Fibroblast of skin of right quadriceps (primary cell): ENCODE measurements around the gene FAM131B.
"Not testable (repeated sequence)": the region's sequence is repeated elsewhere in the genome, so short reads cannot be mapped to it uniquely, and the experiment has no call there.

Experiments
- DNase-seq: peaks from one replicate; pipeline ENCODE4 v3.0.0-alpha.2; 2013

The FAM131B gene

DNA sequence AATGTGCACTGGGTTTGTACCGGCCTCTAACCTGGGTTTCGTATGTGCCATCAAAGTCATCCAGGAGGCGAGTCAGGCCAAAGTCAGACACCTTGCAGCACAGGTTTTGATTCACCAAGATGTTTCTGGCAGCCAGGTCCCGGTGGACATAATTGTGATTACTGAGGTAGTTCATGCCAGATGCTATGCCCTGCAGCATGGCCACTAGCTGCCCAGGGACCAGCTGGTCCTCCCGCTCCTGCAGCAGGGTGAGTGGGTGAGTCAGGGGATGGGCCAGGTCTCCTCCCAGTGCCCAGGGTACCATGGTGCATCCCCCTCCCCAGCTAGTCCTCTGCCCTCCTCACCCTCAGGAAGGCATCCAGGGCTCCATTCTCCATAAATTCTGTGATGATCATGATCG lies 32.3 kb upstream of the FAM131B start:
- DNase-seq = no peak

DNA sequence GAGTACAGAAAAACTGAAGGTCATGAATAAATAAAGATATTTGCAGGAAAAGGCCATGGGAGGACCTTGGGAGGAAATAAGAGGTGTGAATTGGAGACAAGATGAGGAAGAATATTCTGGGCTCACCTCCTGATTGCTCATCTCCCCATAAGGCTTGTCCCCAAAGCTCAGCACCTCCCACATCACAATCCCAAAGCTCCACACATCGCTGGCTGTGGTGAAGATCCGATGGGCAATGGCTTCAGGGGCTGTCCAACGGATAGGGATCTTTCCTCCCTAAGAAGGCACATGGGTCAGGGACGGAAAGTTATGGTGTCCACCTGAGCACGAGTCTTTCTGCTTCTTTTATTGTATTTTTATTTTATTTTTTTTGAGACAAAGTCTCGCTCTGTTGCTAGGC lies 31.6 kb upstream of the FAM131B start:
- no peak for DNase-seq

DNA sequence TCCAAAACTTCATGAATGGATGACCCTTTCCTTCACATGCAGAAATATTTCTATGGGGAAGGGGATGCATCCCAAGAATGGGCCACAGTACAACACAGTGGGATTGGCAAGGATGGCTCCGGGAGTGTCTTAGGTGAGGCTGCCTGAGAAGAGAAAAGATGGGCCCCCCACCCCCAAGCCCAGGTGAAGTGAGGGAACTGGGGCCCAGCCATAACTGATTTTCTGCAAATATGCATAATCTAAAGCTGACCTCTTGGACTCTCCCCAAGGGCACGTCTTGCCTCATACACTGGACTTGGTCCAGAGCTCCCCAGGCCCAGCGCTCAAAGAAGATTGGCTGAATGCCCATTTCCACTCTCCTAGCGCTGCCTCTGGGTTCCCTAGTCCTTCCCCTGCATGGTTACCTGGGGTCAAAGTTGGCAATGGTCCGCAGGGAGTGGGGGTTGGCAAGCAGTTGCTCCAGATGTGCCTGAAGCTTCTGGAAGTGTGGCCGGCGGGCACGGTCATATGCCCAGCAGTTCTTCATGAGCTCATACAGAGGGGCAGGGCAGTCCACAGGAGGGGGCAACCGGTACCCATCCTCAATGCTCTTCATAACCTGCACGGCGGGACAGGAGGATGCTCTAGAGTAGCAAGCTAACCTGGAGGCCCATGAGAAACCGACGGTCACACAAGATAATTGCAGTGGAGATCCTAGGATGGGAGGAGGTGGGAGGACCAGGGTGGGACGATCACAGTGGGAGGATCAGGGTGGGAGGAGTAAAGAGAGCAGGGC lies 30.9 kb upstream of the FAM131B start:
- no peak for DNase-seq

DNA sequence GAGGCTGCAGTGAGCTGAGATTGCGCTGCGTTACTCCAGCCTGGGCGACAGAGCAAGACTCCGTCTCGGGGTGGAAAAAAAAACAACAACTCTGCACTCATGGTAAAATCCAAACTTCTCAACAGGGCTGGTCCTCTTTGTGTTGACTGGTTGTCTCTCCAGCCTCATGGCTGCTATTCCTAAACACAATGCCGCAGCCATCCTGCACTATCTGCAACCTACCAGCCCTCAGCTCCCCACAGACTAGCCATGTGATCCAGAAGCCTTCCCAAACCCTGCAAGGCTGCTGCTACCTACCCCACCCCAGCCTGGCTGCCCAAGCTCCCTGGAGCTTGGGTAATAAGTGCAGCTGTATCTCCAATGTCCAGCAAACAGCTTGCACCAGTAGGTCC lies 30.4 kb upstream of the FAM131B start:
- DNase-seq = no peak

DNA sequence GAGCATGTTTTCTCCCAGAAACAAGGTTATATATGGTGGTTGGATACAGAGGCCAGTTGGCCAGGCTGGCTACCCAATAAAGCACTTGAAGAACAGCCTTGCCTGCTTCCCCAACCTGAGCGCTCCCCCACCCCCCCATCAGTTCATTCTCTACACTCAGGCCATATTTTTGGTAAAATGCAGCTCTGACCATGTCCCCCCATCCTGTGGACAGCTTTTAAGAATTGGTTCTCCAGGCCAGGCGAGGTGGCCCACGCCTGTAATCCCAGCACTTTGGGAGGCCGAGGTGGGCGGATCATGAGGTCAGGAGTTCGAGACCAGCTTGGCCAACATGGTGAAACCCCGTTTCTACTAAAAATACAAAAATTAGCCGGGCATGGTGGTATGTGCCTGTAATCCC lies 29.9 kb upstream of the FAM131B start:
- DNase-seq = not testable (repeated sequence)

DNA sequence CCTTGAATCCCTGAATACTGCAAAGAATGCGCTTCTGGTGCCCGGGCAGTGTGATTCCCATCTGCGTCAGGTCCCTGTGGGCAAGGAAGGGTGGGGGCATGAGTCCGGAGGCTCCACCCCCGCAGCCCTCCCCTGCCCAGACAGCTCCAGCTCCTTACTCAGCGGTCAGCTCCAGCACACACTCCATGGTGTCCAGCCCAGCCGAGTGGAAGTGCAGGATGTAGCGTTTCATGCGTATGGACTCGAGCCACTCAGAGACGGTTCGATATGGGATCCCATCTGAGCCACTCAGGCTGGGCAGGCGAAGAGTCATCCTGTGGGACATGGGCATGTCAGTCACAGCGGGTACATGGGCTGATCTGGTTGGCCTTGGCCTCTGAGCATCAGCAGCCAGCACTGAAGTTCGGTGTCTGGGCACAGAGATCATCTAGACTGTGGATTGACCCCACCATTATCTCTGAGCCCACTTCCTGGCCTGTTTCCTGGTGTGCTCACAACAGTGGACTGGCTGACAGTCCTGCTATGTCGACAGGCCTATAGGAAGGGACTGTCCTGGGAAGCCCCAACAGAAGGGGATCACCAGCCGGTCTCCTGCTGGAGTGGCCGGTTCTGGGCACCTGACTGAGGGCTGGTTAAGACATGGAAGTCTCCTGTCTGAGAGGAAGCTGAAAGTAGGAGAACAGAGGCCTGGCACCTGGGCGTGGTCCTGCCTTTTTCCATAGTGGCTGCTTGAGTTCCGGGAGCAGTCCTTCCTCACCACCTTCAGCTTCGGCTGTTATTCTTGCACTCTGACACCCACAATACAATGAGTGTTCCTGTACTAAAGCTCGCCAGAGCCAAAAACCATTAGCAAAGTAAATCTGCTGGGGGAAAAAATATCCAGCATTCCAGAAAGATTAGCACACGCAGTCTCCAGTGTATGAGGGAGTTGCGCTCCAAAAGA lies 29.2 kb upstream of the FAM131B start:
- peak; percentile 80 for DNase-seq

DNA sequence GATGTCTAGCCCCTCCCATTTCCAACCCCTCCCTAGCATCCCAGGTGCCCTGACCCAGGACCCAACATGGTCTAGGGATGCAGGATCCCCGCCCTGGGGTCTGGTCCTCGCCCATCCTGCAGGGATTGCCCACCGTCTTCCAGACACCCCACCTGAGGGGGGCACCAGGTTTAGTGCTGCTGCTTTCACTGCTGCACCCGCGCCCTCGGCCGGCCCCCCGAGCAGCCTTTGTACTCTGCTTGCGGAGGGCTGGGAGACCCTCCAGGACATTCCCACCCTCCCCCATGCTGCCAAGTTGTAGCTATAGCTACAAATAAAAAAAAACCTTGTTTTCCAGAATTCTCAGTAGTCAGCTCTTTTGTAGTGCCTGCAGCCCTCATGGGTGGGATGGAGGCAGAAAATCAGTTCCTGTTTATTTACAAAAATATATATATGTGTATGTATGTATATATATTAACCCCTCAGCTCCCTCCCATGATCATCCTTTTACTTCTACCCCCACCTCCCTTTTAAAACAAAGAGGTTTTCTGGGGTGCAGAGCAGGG lies 28.3 kb upstream of the FAM131B start:
- DNase-seq = no peak

DNA sequence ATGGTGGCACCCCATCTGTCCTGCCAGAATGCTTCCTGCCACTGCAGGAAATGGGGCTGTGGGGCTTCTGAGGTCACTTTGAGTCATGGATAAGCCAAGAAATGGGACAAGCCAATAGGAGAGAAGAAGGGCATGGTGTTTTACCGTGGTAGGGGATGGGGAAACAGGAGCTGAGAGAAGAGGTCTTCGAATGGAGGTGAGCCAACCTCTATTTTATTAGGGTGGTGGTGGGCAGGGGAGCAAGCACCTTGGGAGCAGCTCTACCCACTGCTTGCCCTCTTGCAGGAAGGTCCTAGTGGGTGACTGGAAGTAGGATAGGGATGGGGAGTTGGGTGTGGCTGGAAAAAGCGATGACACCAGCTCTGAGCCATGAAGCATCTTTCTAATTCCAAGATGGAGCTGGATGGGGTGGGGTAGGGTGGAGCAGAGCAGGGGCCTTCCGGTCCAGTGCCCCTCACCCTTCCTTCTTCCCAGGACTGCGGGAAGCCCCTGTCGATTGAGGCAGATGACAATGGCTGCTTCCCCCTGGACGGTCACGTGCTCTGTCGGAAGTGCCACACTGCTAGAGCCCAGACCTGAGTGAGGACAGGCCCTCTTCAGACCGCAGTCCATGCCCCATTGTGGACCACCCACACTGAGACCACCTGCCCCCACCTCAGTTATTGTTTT lies 27.7 kb upstream of the FAM131B start:
- DNase-seq = no peak

DNA sequence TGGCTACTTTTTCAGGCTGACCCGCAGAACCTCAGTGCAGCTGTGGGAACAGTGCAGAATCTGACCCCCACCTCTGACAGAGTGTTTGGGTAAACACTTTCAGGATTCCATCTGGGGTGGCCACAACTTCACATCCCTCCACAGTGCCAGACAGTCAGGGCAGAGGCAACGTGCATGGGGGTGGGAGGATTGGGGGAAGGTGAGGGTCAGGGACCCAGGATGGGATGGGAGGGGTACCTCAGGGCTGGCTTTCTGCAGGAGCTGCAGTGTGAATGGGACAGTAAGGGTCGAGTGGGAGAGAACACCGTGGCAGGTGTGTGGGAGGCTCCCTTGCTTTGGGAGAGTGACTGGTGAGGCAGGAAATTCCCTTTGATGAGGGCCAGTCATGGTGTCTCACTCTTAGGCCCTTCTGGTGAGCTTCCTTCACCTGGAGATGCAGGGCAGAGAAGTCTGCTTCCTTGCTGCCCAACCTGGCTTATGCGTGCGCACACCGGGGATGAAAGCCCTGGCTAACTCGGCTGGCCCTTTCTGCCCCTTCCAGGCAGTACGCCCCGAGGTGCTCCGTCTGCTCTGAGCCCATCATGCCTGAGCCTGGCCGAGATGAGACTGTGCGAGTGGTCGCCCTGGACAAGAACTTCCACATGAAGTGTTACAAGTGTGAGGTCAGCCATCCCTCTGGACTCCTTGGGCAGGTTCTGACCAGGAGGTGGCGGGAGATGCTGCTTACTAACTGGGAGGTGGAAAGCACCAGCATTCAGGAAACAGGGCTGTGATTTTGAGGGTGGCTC lies 27.0 kb upstream of the FAM131B start:
- DNase-seq = no peak

DNA sequence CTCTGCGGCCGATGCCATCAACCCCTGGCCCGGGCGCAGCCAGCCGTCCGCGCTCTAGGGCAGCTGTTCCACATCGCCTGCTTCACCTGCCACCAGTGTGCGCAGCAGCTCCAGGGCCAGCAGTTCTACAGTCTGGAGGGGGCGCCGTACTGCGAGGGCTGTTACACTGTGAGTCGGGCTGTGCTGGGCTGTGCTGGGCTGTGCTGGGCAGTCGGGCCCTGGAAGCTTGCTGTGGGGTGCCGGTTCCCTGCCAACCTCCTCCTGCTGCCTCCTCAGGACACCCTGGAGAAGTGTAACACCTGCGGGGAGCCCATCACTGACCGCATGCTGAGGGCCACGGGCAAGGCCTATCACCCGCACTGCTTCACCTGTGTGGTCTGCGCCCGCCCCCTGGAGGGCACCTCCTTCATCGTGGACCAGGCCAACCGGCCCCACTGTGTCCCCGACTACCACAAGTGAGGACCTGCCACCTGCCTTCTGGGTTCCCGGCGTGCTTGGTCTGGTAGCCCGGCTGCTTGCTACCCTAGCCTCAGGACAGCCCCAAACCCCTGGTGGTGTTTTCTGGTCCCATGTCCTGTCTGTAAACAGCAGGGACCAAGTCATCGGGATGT lies 26.1 kb upstream of the FAM131B start:
- no peak for DNase-seq

DNA sequence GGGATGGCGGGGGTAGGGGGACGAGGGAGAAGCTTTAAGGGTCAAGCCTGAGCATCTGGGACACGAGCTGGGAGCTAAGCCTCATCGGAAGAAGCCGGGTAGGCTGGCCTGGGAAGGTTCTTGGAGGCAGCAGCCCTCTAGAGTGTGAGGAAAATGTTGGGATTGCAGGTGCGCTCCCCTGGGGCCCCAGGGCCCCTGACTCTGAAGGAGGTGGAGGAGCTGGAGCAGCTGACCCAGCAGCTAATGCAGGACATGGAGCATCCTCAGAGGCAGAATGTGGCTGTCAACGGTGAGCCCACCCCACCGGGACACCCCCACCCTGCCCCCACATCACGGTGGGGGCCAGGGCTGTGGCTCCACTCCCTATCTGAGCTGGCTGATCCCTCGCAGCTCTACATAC lies 25.5 kb upstream of the FAM131B start:
- DNase-seq = no peak

DNA sequence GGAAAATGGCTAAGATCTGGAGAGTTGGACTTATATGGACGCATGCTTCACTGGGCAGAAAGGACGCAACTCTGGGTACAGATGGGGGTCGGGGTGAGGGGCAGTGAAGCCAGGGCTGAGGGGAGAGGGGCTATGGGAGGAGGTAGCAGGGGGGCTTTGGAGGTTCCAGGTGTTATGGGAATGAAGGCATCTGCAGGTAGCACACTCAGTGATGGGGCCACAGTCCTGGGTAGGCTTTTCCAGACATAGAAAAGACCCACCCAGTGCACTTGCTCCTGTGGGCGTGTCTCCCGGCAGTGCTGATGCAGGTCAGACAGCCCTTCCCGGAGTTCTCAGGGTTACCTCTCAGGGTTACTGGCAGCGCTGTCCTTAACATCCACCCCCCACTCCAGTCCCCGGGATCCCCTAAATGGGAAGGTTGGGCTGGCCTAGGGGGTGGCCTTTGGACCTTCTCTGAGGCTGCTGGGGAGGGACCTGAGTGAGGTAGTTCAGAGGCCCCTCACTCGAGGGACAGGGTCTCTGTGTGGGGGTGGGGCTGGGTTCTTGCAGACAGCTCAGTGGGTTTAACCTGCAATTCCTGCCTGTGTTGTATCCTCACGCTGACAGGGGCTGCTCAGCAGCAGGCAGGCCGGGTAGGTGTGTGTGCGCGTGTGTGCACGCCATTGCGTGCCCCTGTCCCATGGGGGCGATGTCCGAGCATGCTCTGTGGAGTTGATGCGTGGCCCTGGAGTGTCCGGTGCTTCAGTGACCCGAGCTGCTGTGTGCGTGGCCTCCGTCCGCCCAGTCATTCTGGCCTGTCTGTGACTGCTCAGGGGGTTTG lies 24.9 kb upstream of the FAM131B start:
- DNase-seq = no peak

DNA sequence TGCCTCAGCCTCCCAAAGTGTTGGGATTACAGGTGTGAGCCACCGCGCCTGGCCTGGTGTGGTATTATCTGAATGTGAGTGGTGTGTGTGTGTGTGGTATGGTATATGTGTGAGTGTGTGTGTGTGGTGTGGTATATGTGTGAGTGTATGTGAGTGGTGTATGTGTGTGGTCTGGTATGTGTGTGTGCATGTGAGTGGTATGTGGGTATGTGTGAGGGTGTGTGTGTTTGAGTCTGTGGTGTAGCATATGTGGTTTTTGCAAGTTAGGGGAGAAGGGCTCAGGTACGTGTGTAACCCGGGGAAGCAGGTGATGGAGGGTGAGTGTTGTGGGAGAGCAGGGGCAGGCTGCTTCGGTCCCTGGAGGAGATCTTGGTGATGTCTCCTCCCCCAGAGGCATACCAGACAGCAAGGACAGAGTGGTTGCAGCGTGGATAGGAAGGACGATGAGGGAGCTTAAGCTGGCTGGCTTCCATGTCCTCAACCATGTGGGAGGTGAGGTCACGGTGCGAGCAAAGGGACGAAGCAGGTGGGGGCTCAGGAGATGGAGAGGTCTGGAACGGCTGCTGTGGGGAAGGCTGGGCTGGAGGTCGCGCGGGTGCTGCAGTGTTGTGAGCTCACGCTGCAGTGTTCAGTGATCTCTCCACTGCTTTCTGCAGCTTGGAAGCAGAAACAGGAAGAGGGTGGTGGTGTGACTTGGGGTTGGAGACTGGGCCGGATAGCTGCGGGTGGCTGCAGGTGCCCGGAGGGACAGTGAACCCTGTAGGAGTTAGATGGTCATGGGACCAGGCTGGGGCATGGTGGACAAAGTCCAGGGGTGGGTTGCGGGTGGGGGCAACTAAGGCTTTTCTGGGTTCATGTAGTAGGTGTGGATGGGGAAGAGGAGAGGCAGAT lies 23.6 kb upstream of the FAM131B start:
- no peak for DNase-seq

DNA sequence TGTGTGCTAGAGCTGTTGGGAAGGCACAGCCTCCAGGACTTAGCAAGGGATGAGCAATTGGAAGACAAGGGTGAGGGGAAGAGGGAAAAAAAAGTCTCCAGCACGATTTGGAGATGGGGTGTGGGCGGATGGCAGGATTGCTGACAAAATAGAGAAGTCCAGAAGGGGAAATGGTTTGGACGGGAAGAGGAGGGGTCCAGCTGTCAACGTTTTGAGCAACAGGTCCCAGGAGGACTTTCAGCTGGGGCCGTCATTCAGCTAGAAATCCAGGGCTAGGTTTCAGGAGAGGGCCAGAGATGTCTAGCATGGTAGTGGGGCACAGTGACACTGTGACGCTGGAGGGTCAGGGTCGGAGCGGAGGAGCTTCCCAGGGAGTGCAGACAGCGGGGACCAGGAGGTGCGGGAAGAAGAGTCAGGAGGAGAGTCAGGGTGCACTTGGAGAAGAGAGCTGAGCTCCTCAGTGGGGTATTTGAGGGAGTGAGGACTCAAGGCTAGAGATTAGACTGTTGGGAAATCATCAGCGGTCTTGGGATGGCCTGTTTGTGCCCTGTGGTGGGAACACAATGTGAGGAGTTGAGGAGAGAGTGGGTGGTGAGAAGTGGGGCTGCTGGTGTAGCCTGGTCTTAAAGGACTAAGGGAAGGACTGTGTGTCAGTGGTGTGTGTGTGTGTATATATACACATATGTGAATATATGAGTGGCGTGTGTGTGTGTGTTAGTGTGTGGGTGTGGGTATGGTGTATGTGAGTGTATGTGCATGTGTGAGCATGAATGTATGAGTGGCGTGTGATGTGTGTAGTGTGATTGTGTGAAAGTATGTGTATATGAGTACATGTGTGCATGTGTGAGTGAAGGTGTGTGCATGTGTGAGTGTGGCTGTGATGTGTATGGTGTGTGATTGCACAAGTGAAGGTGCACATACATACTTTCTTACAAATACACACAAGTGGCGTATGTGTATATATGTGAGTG lies 22.4 kb upstream of the FAM131B start:
- DNase-seq = no peak

DNA sequence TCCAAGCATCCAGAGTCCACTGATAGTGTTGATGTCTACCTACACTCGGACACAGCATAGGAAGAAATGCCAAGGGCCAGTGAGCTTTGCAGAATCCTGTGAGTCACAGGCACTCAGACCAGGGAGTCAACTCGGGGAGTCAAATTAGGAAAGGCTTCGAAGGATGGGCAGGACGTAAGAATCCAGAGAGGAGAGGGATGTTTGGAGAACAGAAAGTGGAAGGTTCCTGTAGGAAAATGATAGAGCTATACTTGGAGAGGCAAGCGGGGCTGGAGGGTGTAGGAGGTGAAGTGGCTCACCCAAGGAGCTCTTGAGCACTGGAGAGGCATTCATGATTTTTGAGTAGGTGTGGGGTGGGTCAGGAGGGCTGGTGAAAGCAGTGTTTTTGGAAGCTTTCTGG lies 21.6 kb upstream of the FAM131B start:
- DNase-seq = no peak

DNA sequence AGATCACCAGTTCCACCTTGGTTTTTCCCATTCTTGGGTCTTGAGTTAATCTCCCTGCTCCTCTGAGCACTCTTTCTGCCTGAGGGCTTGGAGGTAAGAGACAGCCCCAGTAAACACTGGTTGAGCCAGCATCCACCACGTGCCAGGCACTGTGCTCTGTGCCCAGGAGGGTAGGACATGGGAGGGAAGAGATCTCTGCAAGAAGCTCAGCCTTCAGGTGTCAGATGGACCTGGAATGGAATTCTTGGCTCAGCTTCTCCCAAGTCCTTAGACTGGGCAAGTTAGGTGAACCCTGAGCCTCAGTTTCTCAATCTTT lies 21.1 kb upstream of the FAM131B start:
- DNase-seq = no peak

DNA sequence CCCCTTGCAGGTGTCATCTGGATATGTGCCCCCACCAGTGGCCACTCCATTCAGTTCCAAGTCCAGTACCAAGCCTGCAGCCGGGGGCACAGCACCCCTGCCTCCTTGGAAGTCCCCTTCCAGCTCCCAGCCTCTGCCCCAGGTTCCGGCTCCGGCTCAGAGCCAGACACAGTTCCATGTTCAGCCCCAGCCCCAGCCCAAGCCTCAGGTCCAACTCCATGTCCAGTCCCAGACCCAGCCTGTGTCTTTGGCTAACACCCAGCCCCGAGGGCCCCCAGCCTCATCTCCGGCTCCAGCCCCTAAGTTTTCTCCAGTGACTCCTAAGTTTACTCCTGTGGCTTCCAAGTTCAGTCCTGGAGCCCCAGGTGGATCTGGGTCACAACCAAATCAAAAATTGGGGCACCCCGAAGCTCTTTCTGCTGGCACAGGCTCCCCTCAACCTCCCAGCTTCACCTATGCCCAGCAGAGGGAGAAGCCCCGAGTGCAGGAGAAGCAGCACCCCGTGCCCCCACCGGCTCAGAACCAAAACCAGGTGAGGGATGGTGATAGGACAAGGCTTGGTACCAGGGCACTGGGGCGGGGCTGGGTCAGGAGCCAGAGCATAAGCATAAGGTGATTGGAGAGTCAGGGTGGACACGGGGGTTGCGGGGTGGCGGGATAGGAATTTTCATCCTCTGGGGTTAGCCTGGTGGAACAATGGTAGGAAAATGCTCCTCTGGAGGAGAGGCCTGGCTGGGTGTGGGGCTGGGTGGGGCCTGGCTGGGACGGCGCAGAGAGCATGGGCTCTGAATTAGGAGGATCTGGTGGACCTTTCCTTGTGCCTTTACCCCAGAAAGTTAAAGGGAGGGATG lies 20.5 kb upstream of the FAM131B start:
- DNase-seq = no peak
